K562 (cell line): ENCODE results near the gene SRGAP3. TPM values are rescaled to one million over a fixed set of nuclear protein-coding genes. Genes with fewer than 3 reads are reported as not detected.

ENCODE experiments used
- ATAC-seq: fragments of 200-7000 bp; cut with Tn5 transposase; 3 replicates; pipeline ENCODE4 v1.9.1; 2020; ENCODE audit warnings: moderate library complexity
- BruUV-seq: library from RNA; stranded (reverse); fragments of 400-500 nt; replicated peaks from 2 replicates; lab custom pipeline; 2021; lab: Mats Ljungman, UMichigan
- CTCF ChIA-PET: fragments of 300-600 bp; formaldehyde crosslinking; extraction: SDS; loops from one replicate; lab custom pipeline; 2021; ENCODE audit warnings: low intra/inter-chr PET ratio; lab: Yijun Ruan, JAX
- POLR2A ChIA-PET: fragments of 300-600, 350-650 bp; sonication (Branson Sonifier 250); formaldehyde crosslinking; extraction: SDS; loops from one replicate; lab custom pipeline; 2021; ENCODE audit warnings: antibody characterized with exemption, inconsistent platforms; lab: Yijun Ruan, JAX
- DNase-seq, 4 experiments: peaks; one replicate each; pipeline versions ENCODE4 v3.0.0 to v3.0.0-alpha.2; 2011 to 2018; ENCODE audit warnings: low spot score in 3 of 4, mixed read lengths in 3 of 4; ENCODE audit errors: extremely low read depth in 1 of 4
- FAIRE-seq: peaks from 2 replicates; lab custom pipeline; 2011; peaks lifted over from hg19 to GRCh38; lab: Jason Lieb, UNC
- H2AFZ ChIP-seq: 2 replicates; pipeline ENCODE4 v1.6.0; 2011; ENCODE audit warnings: low read depth, low read length, control low read depth, inconsistent platforms
- H3K27ac ChIP-seq: fragments of 200-600 bp; 3 replicates; pipeline ENCODE4 v1.8.0; 2011; ENCODE audit warnings: low read depth, mild to moderate bottlenecking, control low read depth, inconsistent platforms, low read length, moderate library complexity, mixed read lengths; ENCODE audit errors: extremely low read depth
- H3K27me3 ChIP-seq, 2 experiments: fragments of 300-600 bp in 1 of 2; 2 replicates in 1 of 2; 3 replicates in 1 of 2; pipeline versions ENCODE4 v1.6.0 to v1.8.0; 2011; ENCODE audit warnings: inconsistent platforms in 2 of 2, low read length in 2 of 2, mild to moderate bottlenecking in 1 of 2, mixed read lengths in 1 of 2, moderate library complexity in 1 of 2; ENCODE audit not compliant: control insufficient read depth in 2 of 2, insufficient read depth in 2 of 2
- H3K36me3 ChIP-seq: fragments of 300-600 bp; 3 replicates; pipeline ENCODE4 v1.8.0; 2011; ENCODE audit warnings: mild to moderate bottlenecking, low read length, inconsistent platforms; ENCODE audit not compliant: control insufficient read depth, insufficient read depth
- H3K4me1 ChIP-seq, 2 experiments: fragments of 200-600 bp in 1 of 2; replicated peaks in 1 of 2; 2 replicates in 1 of 2; 3 replicates in 1 of 2; pipeline versions ENCODE4 v1.5.1 to v1.8.0; 2011; ENCODE audit warnings: inconsistent platforms in 2 of 2, low read length in 2 of 2, mild to moderate bottlenecking in 1 of 2, mixed read lengths in 1 of 2, moderate library complexity in 1 of 2; ENCODE audit not compliant: control insufficient read depth in 2 of 2, insufficient read depth in 2 of 2
- H3K4me2 ChIP-seq: 2 replicates; pipeline ENCODE4 v1.6.1; 2011; ENCODE audit warnings: low read length, control low read depth, inconsistent platforms, mixed read lengths; ENCODE audit not compliant: insufficient read depth
- H3K4me3 ChIP-seq: fragments of 200-600 bp; sonication (generic), shearing (Covaris generic); 2 replicates; pipeline ENCODE4 v1.5.1; 2016; ENCODE audit warnings: control low read depth, inconsistent platforms
- H3K79me2 ChIP-seq: fragments of 200-600 bp; 3 replicates; pipeline ENCODE4 v1.8.0; 2011; ENCODE audit warnings: low read length, inconsistent platforms; ENCODE audit not compliant: control insufficient read depth, insufficient read depth
- H3K9ac ChIP-seq, 2 experiments: 2 replicates each; pipeline versions ENCODE4 v1.6.0 to v1.6.1; 2011; ENCODE audit warnings: low read depth in 2 of 2, low read length in 2 of 2, control low read depth in 1 of 2, inconsistent platforms in 1 of 2, mild to moderate bottlenecking in 1 of 2, mixed read lengths in 1 of 2; ENCODE audit not compliant: insufficient read depth in 1 of 2
- H3K9me1 ChIP-seq: one replicate; pipeline ENCODE4 v1.6.0; 2011; ENCODE audit warnings: inconsistent platforms, mild to moderate bottlenecking, low read length, moderate library complexity; ENCODE audit not compliant: control insufficient read depth, insufficient read depth
- H3K9me3 ChIP-seq: replicated peaks from 2 replicates; pipeline ENCODE4 v1.5.1; 2011; ENCODE audit warnings: low read depth, low read length, inconsistent platforms; ENCODE audit not compliant: control insufficient read depth, insufficient read depth
- H4K20me1 ChIP-seq: replicated peaks from 2 replicates; pipeline ENCODE4 v1.6.1; 2011; ENCODE audit warnings: low read length, inconsistent platforms, mixed read lengths; ENCODE audit not compliant: control insufficient read depth, insufficient read depth
- CBX8 ChIP-seq: fragments of 200-600 bp; sonication (generic); IDR thresholded peaks from 2 replicates; pipeline ENCODE4 v1.6.1; 2012; ENCODE audit warnings: borderline replicate concordance, mixed run types, low read depth, mild to moderate bottlenecking, moderate library complexity, mixed read lengths, low read length, control low read depth, inconsistent platforms; ENCODE audit not compliant: poor library complexity, severe bottlenecking; ENCODE audit errors: extremely low read depth
- CTCFL ChIP-seq: IDR thresholded peaks from 2 replicates; pipeline ENCODE4 v1.6.1; 2011; ENCODE audit warnings: borderline replicate concordance, low read depth, mild to moderate bottlenecking, moderate library complexity, low read length; ENCODE audit not compliant: insufficient read depth, poor library complexity, severe bottlenecking
- FOXK1 ChIP-seq: sonication (generic); formaldehyde crosslinking; IDR thresholded peaks from 2 replicates; pipeline ENCODE4 v1.8.0; 2022; ENCODE audit warnings: missing genetic modification reagents, mild to moderate bottlenecking, borderline replicate concordance
- FUS ChIP-seq: fragments of 200-400 bp; formaldehyde crosslinking; optimal IDR thresholded peaks from 2 replicates; pipeline ENCODE3; 2017; ENCODE audit warnings: low read depth, low read length
- HSF4 ChIP-seq: fragments of 250-450 bp; sonication (Bioruptor Pico); IDR thresholded peaks from 2 replicates; pipeline ENCODE4 v2.1.2; 2022; ENCODE audit warnings: mild to moderate bottlenecking, moderate library complexity, borderline replicate concordance
- JUNB ChIP-seq: fragments of 450-650 bp; formaldehyde crosslinking; conservative IDR thresholded peaks from 2 replicates; pipeline ENCODE4 v1.4.0; 2020; ENCODE audit warnings: mild to moderate bottlenecking
- PTTG1 ChIP-seq: fragments of 450-650 bp; IDR thresholded peaks from 2 replicates; pipeline ENCODE4 v1.6.1; 2016; ENCODE audit warnings: low read depth, mild to moderate bottlenecking, missing genetic modification characterization, missing compliant biosample characterization
- SIN3A ChIP-seq, 2 experiments: fragments of 150-350 bp in 1 of 2; IDR thresholded peaks; 2 replicates each; pipeline ENCODE4 v1.6.1; 2011 to 2016; ENCODE audit warnings: borderline replicate concordance in 2 of 2, low read depth in 2 of 2, low read length in 2 of 2, mild to moderate bottlenecking in 2 of 2, moderate library complexity in 2 of 2; ENCODE audit not compliant: control insufficient read depth in 1 of 2
- SIX5 ChIP-seq, 2 experiments: IDR thresholded peaks; 2 replicates each; pipeline ENCODE4 v1.6.1; 2011; ENCODE audit warnings: low read length in 2 of 2, borderline replicate concordance in 1 of 2, low read depth in 1 of 2, mild to moderate bottlenecking in 1 of 2, moderate library complexity in 1 of 2; ENCODE audit not compliant: insufficient read depth in 1 of 2
- ZBTB33 ChIP-seq: sonication (generic); formaldehyde crosslinking; IDR thresholded peaks from 2 replicates; pipeline ENCODE4 v1.8.1; 2023; ENCODE audit warnings: mild to moderate bottlenecking, missing genetic modification reagents
- ZMIZ1 ChIP-seq, 2 experiments: fragments of 150-350 bp in 1 of 2; IDR thresholded peaks; 2 replicates each; pipeline ENCODE4 v1.6.1; 2012 to 2016; ENCODE audit warnings: low read depth in 2 of 2, low read length in 2 of 2, mild to moderate bottlenecking in 1 of 2, moderate library complexity in 1 of 2
- WGBS: fragments of 100-300 bp; shearing (Covaris generic); methylation state at CpG from one replicate; pipeline ENCODE4 v1.1.6; 2016; ENCODE audit warnings: low coverage, mixed read lengths; ENCODE audit not compliant: insufficient coverage; ENCODE audit errors: missing lambda C conversion rate; 5-methylcytosine and 5-hydroxymethylcytosine counted together
- in situ Hi-C: fragments of 300-500 bp; cut with MboI; formaldehyde crosslinking; loops from 4 replicates; pipeline ENCODE4 v1.15.0; 2018; ENCODE audit warnings: inconsistent platforms, mixed read lengths
- intact Hi-C: fragments of 100-400 bp; cut with micrococcal nuclease; formaldehyde crosslinking; loops from 2 replicates; pipeline ENCODE4 v1.14.2; 2022
- polyA plus RNA-seq, 8 experiments: library from polyadenylated mRNA; depleted of rRNA in 4 of 8; stranded (reverse) in 5 of 8; unstranded in 3 of 8; fragments of >200 nt; fragmentation: Nextera tagmentation in 2 of 8; fragmentation: Illumina TruSeq in 1 of 8; extraction: Ambion mirVana in 2 of 8; extraction: Trizol in 1 of 8; gene quantifications; 2 replicates each; pipeline versions ENCODE4 v1.2.1 to v1.2.3, GENCODE V29; 2011 to 2014; ENCODE audit warnings: inconsistent platforms in 1 of 8, missing spikeins in 1 of 8
- total RNA-seq, 7 experiments: library from RNA; depleted of rRNA in 6 of 7; stranded (reverse); fragments of >200 nt in 6 of 7; fragmentation: Illumina TruSeq in 2 of 7; extraction: Trizol in 2 of 7; gene quantifications; 2 replicates each; pipeline versions ENCODE4 v1.2.1 to v1.2.3, GENCODE V29; 2011 to 2021; ENCODE audit warnings: low replicate concordance in 1 of 7

SRGAP3 gene
- total and polyA plus RNA-seq, 9 of the 15 experiments (the other 6 are each of a cell fraction or from before 2014, with no cell fraction given): 0.11 to 0.85 (median 0.35) TPM; not detected in 2

GRCh38 chr3:9107738-9108137 is 141.7 kb downstream of the SRGAP3 start:
- DNase-seq (no peak), FAIRE-seq (no peak), ATAC-seq (no peak)
- Histone ChIP-seq H3K79me2 (no peaks in the 10 kb centered on the region), H3K9me3 (no peaks in the 10 kb centered on the region), H3K4me1 (no peaks in the 10 kb centered on the region), H3K36me3 (no peaks in the 10 kb centered on the region), H3K4me3 (no peak overlapping the region), H3K9ac (no peak overlapping the region), H4K20me1 (no peaks in the 10 kb centered on the region), H3K4me2 (no peak overlapping the region), H3K9me1 (no peaks in the 10 kb centered on the region), H3K27ac (no peak overlapping the region), H3K27me3 (peaks cover 16 to 54% of the 10 kb centered on the region in 2 experiments; a peak in 3 of 5 replicates), H2AFZ (no peak overlapping the region)
- in situ Hi-C loops: no loop called here
- BruUV-seq: no TSS peak
- WGBS: 0% methylated on average over 1 of the region's 1 CpG
- intact Hi-C loops: no loop called here
- ChIA-PET POLR2A (interaction anchor here (1.1 kb wide), 1 partner anchor 12 kb away, joined by 3 read pairs; no protein-coding TSS in a partner anchor), CTCF (no interaction called here)
- no peak for TF ChIP-seq CBX8
- no peak for TF ChIP-seq FOXK1 (CRISPR knock-in tag)
- no peak for TF ChIP-seq HSF4 (CRISPR knock-in tag)
- TF ChIP-seq ZMIZ1 (IDR thresholded peaks at IDR 0.05; ENCODE audit: low read depth in 2 of 2, low read length in 2 of 2): no peak
- TF ChIP-seq JUNB: no peak
- no peak for TF ChIP-seq FUS
- no peak for TF ChIP-seq CTCFL
- TF ChIP-seq PTTG1: no peak
- TF ChIP-seq ZBTB33 (CRISPR knock-in tag): no peak
- no peak for TF ChIP-seq SIN3A (IDR thresholded peaks at IDR 0.05; ENCODE audit: borderline replicate concordance in 2 of 2, control insufficient read depth in 1 of 2, low read depth in 2 of 2, low read length in 2 of 2)
- no peak for TF ChIP-seq SIX5 (IDR thresholded peaks at IDR 0.05; ENCODE audit: borderline replicate concordance in 1 of 2, insufficient read depth in 1 of 2, low read depth in 1 of 2, low read length in 2 of 2)
